Activated CD4-positive, alpha-beta T cell treated with anti-CD3 and anti-CD28 coated beads for 1 hour (primary cell): ENCODE data around the gene CACNA1E.
"Not testable (repeated sequence)": the region's sequence is repeated elsewhere in the genome, so short reads cannot be mapped to it uniquely, and the experiment has no call there.

Experiments used
- DNase-seq: peaks from one replicate; pipeline ENCODE4 v3.0.0-alpha.2; 2020

CACNA1E gene

GRCh38 chr1:181518152-181518551, 34.8 kb downstream of the CACNA1E start:
- DNase-seq, result no peak

- no peak for DNase-seq
Measured at GRCh38 chr1:181522864-181523263, 39.5 kb downstream of the CACNA1E start.

DNA sequence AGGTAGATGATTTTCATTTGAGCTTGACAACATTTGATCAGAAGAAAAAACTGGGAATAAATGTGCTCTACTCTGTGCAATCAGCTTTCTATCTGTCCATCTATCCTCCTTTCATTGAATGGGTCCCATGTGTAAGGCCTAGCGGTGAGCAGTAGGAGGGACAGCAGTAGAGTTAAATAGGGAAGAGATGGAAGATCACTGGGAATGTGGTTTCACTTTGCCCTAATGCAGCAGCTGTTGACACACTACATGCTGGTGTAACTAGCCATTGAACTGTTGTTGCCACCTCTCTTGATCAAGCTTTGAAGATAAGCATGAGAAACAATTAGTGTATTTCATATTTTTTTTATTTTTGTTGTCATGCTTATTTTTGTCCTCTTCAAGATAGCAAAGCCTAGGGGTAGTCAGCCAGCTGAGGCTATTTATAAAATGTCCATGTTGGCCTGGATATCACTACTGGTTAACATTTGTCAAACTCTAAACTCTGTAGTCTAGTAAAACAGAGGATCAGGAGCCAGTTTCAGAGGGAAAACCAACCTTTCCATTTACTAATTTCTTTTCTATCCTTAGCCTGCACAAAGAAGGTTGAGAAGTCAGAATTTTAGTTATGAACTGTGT, 41.9 kb downstream of the CACNA1E start:
- no peak for DNase-seq

DNA sequence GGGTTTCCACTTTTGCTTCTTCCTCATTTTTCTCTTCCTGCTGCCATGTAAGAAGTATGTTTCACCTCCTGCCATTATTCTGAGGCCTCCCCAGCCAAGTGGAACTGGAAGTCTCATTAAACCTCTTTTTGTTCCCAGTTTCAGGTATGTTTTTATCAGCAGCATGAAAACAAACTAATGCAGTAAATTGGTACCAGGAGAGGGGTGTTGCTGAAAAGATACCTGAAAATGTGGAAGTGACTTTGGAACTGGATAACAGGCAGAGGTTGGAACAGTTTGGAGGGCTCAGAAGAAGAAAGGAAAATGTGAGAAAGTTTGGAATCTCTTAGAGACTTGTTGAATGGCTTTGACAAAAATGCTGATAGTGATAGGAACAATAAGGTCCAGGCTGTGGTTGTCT, 44.9 kb downstream of the CACNA1E start:
- not testable (repeated sequence) for DNase-seq

DNA sequence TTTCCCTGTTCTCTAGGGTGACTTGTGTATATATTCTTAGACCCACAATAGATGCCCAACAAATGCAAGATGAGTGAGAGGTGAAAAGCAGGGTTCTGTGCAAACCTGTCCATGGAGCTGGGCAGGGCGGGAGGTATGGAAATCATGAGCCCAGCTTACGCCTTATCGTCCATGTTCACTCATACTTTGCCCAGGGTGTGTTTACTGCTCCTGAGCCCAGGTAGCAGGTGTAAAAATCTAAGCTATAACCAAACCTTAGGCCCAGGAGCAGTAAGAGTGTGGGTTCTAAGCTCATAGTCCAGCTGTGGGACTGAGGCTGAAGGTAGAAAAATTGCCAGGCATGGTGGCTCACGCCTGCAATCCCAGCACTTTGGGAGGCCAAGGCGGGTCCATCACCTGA, 48.1 kb downstream of the CACNA1E start:
- DNase-seq, result no peak

GRCh38 chr1:181531951-181532600, 48.8 kb downstream of the CACNA1E start:
- no peak for DNase-seq

DNA sequence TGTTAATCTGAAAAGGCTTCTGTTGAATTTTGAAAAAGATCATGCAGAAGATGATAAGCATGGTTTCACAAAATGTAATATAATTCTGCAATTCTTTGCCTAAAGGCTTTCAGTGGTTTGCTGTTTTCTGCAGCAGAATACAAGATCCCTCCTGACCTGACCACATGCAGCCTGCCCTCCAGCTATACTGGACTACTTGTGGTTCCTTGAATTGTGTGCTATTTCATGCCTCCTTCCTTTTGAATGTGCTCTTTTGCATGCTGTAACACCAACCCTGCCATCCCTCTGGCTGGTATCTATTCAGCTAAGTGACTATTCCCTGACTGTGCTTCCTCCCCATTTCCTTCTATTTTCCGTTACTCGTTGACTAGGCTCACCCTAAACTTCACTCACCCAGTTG, 55.5 kb downstream of the CACNA1E start:
- no peak for DNase-seq

- no peak for DNase-seq
Measured at GRCh38 chr1:181541458-181541857, 58.1 kb downstream of the CACNA1E start.

GRCh38 chr1:181541947-181542346, 58.6 kb downstream of the CACNA1E start:
- no peak for DNase-seq

- DNase-seq, result not testable (repeated sequence)
Measured at GRCh38 chr1:181542406-181542805, 59.1 kb downstream of the CACNA1E start.

- DNase-seq, result no peak
Measured at GRCh38 chr1:181545395-181545794, 62.1 kb downstream of the CACNA1E start.

DNA sequence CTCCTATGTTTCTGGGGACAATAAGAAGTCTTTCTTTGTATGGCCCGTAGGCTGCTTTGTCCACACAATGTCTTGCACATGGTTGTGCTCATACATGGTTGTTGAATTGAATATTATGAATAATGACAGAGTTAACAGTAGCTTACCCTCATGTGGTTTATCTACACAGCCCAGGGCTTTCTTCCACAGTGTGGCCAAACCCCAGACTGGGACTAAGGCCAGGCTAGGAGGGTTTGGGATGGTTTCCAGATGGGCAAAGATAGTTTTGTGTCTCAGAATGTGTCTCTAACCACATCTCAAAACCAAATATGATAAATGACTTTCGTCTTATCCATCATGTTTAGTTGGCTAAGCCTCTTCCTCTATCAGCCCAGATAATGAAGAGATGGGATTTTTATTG, 65.2 kb downstream of the CACNA1E start:
- DNase-seq, result no peak

DNA sequence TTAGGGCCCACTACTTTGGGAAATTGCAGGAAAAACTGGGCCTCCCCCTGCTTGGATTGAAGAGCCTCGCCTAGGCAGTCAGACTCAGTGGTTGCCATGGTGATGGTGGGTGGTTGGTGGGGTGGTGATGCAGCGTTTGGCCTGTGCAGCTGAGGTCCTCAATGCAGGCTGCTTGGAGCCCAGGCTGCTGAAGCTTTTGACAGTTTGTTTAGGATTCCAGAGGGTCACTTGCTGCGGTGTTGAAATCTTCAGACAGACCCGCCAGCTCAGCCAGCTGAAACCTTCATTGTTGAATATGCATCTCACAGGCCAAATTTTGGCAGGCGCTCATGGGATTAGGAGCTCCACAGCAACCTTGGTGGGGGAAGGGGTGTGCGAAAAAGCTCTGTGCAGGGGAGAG, 67.9 kb downstream of the CACNA1E start:
- DNase-seq, result no peak

GRCh38 chr1:181551754-181552153, 68.4 kb downstream of the CACNA1E start:
- no peak for DNase-seq

GRCh38 chr1:181554465-181554864, 71.1 kb downstream of the CACNA1E start:
- DNase-seq, result no peak

- DNase-seq, result no peak
Measured at GRCh38 chr1:181556631-181557030, 73.3 kb downstream of the CACNA1E start.

DNA sequence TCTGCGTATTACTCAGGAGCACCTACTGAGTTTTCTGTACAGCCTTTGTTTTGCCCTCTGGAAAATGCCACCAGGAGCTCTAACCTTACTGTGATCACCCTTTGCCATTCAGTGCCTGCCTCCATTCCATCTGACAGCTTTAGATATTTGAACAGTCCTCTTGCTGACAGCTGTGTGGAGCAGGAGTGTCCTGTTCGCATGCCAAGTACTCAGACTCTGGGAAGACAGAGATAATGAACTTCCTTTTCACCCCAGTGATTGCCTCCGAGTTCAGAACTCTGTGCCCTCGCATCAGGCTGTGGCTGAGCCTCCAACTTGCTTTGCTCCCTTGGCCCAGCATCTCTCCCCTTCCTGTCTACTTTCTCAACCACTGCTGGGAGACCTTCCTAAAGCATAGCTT, 74.0 kb downstream of the CACNA1E start:
- no peak for DNase-seq

DNA sequence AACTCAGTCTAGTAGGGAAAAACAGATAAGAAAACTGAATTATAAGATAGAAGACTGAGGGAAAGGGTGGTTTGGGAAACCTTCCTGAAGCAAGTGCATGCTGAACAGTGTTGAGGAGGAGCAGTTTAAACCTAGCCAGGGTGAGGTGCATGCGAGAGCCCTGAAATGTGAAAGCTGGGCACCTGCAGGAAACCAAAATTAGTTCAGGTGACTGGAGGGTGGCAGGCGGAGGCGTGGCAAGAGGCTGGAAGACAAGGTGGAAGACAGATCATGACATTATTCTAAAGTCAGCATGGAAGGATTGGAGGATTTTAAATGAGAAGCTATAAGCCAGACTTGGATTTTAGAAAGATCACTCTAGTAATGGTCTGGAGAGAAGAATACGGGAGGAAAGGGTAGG, 75.1 kb downstream of the CACNA1E start:
- no peak for DNase-seq

DNA sequence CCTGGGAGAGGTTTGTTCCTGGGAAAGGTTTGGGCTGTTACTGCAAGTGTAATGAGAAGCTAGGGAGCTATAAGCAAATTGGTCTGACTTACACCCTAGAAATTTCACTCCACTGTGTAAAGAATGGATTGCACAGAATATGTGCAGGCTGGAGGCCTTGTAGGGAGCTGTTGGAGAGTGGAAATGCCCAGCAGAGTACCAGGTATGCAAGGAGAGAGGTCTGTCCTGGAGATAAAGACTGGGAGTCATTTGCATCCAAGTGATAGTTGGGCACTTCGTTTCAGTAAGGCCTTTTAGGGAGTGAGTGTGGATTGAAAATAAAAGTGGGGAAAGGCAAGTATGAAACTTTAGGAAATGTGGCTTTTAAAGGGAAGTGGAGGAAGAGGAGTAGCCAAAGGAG, 75.8 kb downstream of the CACNA1E start:
- DNase-seq, result no peak

GRCh38 chr1:181562395-181562794, 79.1 kb downstream of the CACNA1E start:
- no peak for DNase-seq

- no peak for DNase-seq
Measured at GRCh38 chr1:181568736-181569135, 85.4 kb downstream of the CACNA1E start.

GRCh38 chr1:181577475-181577874, 94.2 kb downstream of the CACNA1E start:
- DNase-seq, result no peak

DNA sequence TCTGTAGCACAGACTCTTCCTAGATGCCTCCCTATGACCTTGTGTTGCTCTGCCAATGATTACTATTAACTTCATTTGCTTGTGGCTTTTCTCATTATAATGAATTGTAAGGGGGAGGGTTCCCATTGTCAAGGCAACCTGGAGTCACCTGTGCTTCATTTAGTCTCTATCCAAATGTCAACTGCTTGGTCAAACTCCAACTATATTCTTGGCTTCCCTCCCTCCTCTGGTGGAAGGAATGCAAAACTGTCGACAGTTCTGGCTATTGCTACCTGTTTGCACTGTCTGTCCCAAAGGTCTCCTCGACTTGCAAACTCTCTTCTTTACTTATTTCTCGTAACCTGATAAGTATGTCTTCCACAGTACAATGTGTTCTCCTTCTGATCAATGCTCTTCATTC, 100.3 kb downstream of the CACNA1E start:
- no peak for DNase-seq

- no peak for DNase-seq
Measured at GRCh38 chr1:181587870-181588438, 104.6 kb downstream of the CACNA1E start.

- DNase-seq, result no peak
Measured at GRCh38 chr1:181588631-181589030, 105.3 kb downstream of the CACNA1E start.
